DND-41 (cell line): ENCODE results near the gene TIGD3.

ENCODE experiments used
- ATAC-seq: fragments of 200-7000 bp; cut with Tn5 transposase; 3 replicates; pipeline ENCODE4 v1.9.1; 2021; ENCODE audit warnings: low read depth; ENCODE audit not compliant: insufficient read depth
- DNase-seq: peaks from one replicate; pipeline ENCODE4 v3.0.0-alpha.2; 2020
- H2AFZ ChIP-seq: 2 replicates; pipeline ENCODE4 v1.6.0; 2012; ENCODE audit warnings: low read depth, low read length
- H3K27ac ChIP-seq: 2 replicates; pipeline ENCODE4 v1.5.1; 2012; ENCODE audit warnings: low read length, inconsistent platforms
- H3K27me3 ChIP-seq: fragments of 200-600 bp; sonication (generic); 2 replicates; pipeline ENCODE4 v1.6.0; 2012; ENCODE audit warnings: low read length, mild to moderate bottlenecking, inconsistent platforms; ENCODE audit not compliant: insufficient read depth, poor library complexity
- H3K36me3 ChIP-seq: 2 replicates; pipeline ENCODE4 v1.5.1; 2012; ENCODE audit warnings: low read length, inconsistent platforms; ENCODE audit not compliant: insufficient read depth
- H3K4me1 ChIP-seq: 2 replicates; pipeline ENCODE4 v1.5.1; 2012; ENCODE audit warnings: mild to moderate bottlenecking, low read length; ENCODE audit not compliant: insufficient read depth
- H3K4me2 ChIP-seq: 2 replicates; pipeline ENCODE4 v1.6.0; 2012; ENCODE audit warnings: mild to moderate bottlenecking, moderate library complexity, low read length, inconsistent platforms; ENCODE audit not compliant: insufficient read depth
- H3K4me3 ChIP-seq, 2 experiments: fragments of 200-600 bp in 1 of 2; shearing (Covaris generic) in 1 of 2; 2 replicates each; pipeline ENCODE4 v1.5.1; 2012 to 2016; ENCODE audit warnings: inconsistent platforms in 2 of 2, low read length in 2 of 2, mild to moderate bottlenecking in 2 of 2, low read depth in 1 of 2, moderate library complexity in 1 of 2
- H3K79me2 ChIP-seq: 2 replicates; pipeline ENCODE4 v1.6.0; 2012; ENCODE audit warnings: low read length, inconsistent platforms; ENCODE audit not compliant: insufficient read depth
- H3K9ac ChIP-seq: 2 replicates; pipeline ENCODE4 v1.6.0; 2012; ENCODE audit warnings: low read depth, mild to moderate bottlenecking, inconsistent platforms, low read length, moderate library complexity
- H3K9me3 ChIP-seq: 2 replicates; pipeline ENCODE4 v1.5.1; 2012; ENCODE audit warnings: low read length, moderate library complexity, mild to moderate bottlenecking, inconsistent platforms; ENCODE audit not compliant: insufficient read depth, severe bottlenecking
- H4K20me1 ChIP-seq: 2 replicates; pipeline ENCODE4 v1.6.0; 2012; ENCODE audit warnings: low read length; ENCODE audit not compliant: insufficient read depth
- CTCF ChIP-seq: IDR thresholded peaks from 2 replicates; pipeline ENCODE4 v1.5.1; 2012; ENCODE audit warnings: borderline replicate concordance, low read length, moderate library complexity, mild to moderate bottlenecking; ENCODE audit not compliant: poor library complexity, severe bottlenecking; ENCODE audit errors: extremely low read depth
- EZH2 ChIP-seq: IDR thresholded peaks from 3 replicates; pipeline ENCODE4 v1.6.1; 2012; ENCODE audit warnings: borderline replicate concordance, low read depth, mild to moderate bottlenecking, moderate library complexity, low read length, inconsistent platforms; ENCODE audit not compliant: severe bottlenecking

TIGD3 gene

GRCh38 chr11:65357856-65358356 is 3.4 kb downstream of the TIGD3 start:
- H3K9me3 ChIP-seq, result no peaks in the 10 kb centered on the region
- no peaks in the 10 kb centered on the region for H3K27me3 ChIP-seq
- no peak overlapping the region for H2AFZ ChIP-seq
- H3K9ac ChIP-seq, result no peak overlapping the region
- peaks cover 21% of the 10 kb centered on the region for H3K4me1 ChIP-seq
- DNase-seq, result no peak
- H3K4me3 ChIP-seq, result no peak overlapping the region
- no peaks in the 10 kb centered on the region; the same call in 1 of the 2 replicates for H3K36me3 ChIP-seq
- H3K27ac ChIP-seq, result no peak overlapping the region
- H4K20me1 ChIP-seq, result peaks cover 4% of the 10 kb centered on the region; the same call in 1 of the 2 replicates
- ATAC-seq, result no peak
- H3K4me2 ChIP-seq, result no peak overlapping the region
- TF ChIP-seq EZH2 (no peak), CTCF (no peak)
- H3K79me2 ChIP-seq, result no peaks in the 10 kb centered on the region

- Histone ChIP-seq H4K20me1 (peaks cover 4% of the 10 kb centered on the region; the same call in 1 of the 2 replicates), H3K79me2 (no peaks in the 10 kb centered on the region), H3K4me2 (no peak overlapping the region), H2AFZ (no peak overlapping the region), H3K4me1 (no peaks in the 10 kb centered on the region), H3K9ac (no peak overlapping the region), H3K27me3 (no peaks in the 10 kb centered on the region), H3K9me3 (no peaks in the 10 kb centered on the region), H3K36me3 (no peaks in the 10 kb centered on the region), H3K27ac (no peak overlapping the region), H3K4me3 (no peak overlapping the region)
- TF ChIP-seq CTCF (no peak), EZH2 (no peak)
- no peak for DNase-seq
- no peak for ATAC-seq
Measured at GRCh38 chr11:65362320-65362931, 7.9 kb downstream of the TIGD3 start.

GRCh38 chr11:65362966-65363365 is 8.4 kb downstream of the TIGD3 start:
- Histone ChIP-seq H3K36me3 (no peaks in the 10 kb centered on the region), H3K9ac (no peak overlapping the region), H3K4me3 (no peak overlapping the region), H4K20me1 (peaks cover 4% of the 10 kb centered on the region; the same call in 1 of the 2 replicates), H3K9me3 (no peaks in the 10 kb centered on the region), H3K27ac (no peak overlapping the region), H3K4me1 (no peaks in the 10 kb centered on the region), H2AFZ (no peak overlapping the region), H3K79me2 (no peaks in the 10 kb centered on the region), H3K27me3 (no peaks in the 10 kb centered on the region), H3K4me2 (no peak overlapping the region)
- TF ChIP-seq CTCF (no peak), EZH2 (no peak)
- DNase-seq, result no peak
- ATAC-seq, result no peak
